ENCODE results near the gene FGFR2. TPM values are rescaled to one million over a fixed set of nuclear protein-coding genes. Genes with fewer than 3 reads are reported as not detected.
A peak's percentile ranks its signal among the peaks of the same experiment; 100 is the strongest.

The FGFR2 gene
- total RNA-seq, 1 donor from 2014 or later, result 88.3 TPM

GRCh38 chr10:121583258-121583657 is 15.0 kb downstream of the FGFR2 start:
- H3K27ac Mint-ChIP-seq, result peak overlapping the region; percentile 75
- TF ChIP-seq CTCF (IDR thresholded peaks at IDR 0.05; ENCODE audit: unreplicated experiment), result no peak
- peaks cover 30% of the 10 kb centered on the region for H3K36me3 Mint-ChIP-seq
- H3K4me3 Mint-ChIP-seq, result no peak overlapping the region
- H3K9me3 Mint-ChIP-seq, result peaks cover 16% of the 10 kb centered on the region
- no peaks in the 10 kb centered on the region for H3K27me3 Mint-ChIP-seq (ENCODE audit: low read depth)
- no peak for DNase-seq (ENCODE audit: low spot score in 2 of 2, unreplicated experiment in 2 of 2)
- H3K4me1 Mint-ChIP-seq, result peaks cover 37% of the 10 kb centered on the region

GRCh38 chr10:121580276-121581116 is 17.7 kb downstream of the FGFR2 start:
- H3K4me1 Mint-ChIP-seq, result peaks cover 48% of the 10 kb centered on the region
- peak overlapping the region; percentile 96 for H3K27ac Mint-ChIP-seq
- H3K4me3 Mint-ChIP-seq, result no peak overlapping the region
- no peaks in the 10 kb centered on the region for H3K27me3 Mint-ChIP-seq (ENCODE audit: low read depth)
- H3K9me3 Mint-ChIP-seq, result no peaks in the 10 kb centered on the region
- H3K36me3 Mint-ChIP-seq, result peaks cover 14% of the 10 kb centered on the region
- DNase-seq (ENCODE audit: low spot score in 2 of 2, unreplicated experiment in 2 of 2), result no peak
- no peak for TF ChIP-seq CTCF (IDR thresholded peaks at IDR 0.05; ENCODE audit: unreplicated experiment)

GRCh38 chr10:121579656-121580055 is 18.6 kb downstream of the FGFR2 start:
- Mint-ChIP-seq H3K4me3 (no peak overlapping the region), H3K4me1 (peaks cover 56% of the 10 kb centered on the region), H3K27ac (peak overlapping the region; percentile 96), H3K36me3 (peaks cover 14% of the 10 kb centered on the region), H3K27me3 (ENCODE audit: low read depth) (no peaks in the 10 kb centered on the region), H3K9me3 (no peaks in the 10 kb centered on the region)
- DNase-seq (ENCODE audit: low spot score in 2 of 2, unreplicated experiment in 2 of 2), result no peak
- no peak for TF ChIP-seq CTCF (IDR thresholded peaks at IDR 0.05; ENCODE audit: unreplicated experiment)

DNA sequence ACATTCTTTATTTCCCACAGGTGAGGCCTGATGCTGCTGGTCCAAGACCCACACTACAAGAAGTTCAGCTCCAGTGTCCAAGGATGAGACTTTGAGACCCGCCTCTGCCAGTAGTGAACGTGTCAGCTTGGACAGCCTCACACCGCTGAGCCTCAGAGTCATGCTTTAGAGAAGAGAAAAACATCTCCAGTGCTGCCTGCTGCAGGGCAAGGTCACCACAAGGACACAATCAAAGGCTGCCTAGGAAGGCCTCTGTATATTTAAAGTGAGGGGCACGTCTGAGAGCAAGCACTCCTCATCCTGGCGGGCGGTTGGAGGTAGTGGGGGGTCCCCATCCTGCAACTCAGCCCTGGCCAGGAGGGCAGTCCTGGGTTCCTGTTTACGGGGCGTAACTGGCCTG is 19.3 kb downstream of the FGFR2 start:
- Mint-ChIP-seq H3K27me3 (ENCODE audit: low read depth) (no peaks in the 10 kb centered on the region), H3K27ac (peak overlapping the region; percentile 96)

DNA sequence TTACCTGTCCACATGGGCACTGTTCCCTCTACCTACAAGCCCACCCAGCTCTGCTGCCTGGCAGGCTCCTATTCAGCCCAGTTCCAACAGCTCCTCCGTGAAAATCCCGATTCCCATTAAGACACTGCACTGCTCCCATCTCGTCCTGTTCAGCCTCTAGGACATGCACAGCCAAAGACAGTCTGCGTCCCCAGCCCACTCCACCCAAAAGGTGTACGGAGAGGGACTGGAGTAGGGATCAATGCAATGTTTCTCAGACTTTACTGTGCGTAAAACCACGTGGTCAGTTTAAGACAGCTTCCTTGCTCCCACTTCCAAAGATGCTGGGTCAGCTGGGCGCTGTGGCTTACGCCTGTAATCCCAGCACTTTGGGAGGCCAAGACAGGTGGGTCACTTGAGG is 19.9 kb downstream of the FGFR2 start:
- DNase-seq (ENCODE audit: low spot score in 2 of 2, unreplicated experiment in 2 of 2), result no peak
- Mint-ChIP-seq H3K4me1 (peaks cover 66% of the 10 kb centered on the region), H3K27ac (peak overlapping the region; percentile 96), H3K27me3 (ENCODE audit: low read depth) (no peaks in the 10 kb centered on the region), H3K9me3 (no peaks in the 10 kb centered on the region), H3K4me3 (no peak overlapping the region), H3K36me3 (peaks cover 6% of the 10 kb centered on the region)
- TF ChIP-seq CTCF (IDR thresholded peaks at IDR 0.05; ENCODE audit: unreplicated experiment), result no peak

More for the DNA sequence above, 19.3 kb downstream of the FGFR2 start:
- no peaks in the 10 kb centered on the region for H3K9me3 Mint-ChIP-seq
- DNase-seq (ENCODE audit: low spot score in 2 of 2, unreplicated experiment in 2 of 2), result no peak
- H3K36me3 Mint-ChIP-seq, result peaks cover 13% of the 10 kb centered on the region
- H3K4me3 Mint-ChIP-seq, result no peak overlapping the region
- H3K4me1 Mint-ChIP-seq, result peaks cover 60% of the 10 kb centered on the region
- no peak for TF ChIP-seq CTCF (IDR thresholded peaks at IDR 0.05; ENCODE audit: unreplicated experiment)
